GM23248 (cell line): ENCODE measurements around the gene STK16.

Source experiments
- EZH2 ChIP-seq: fragments of 200-600 bp; sonication (generic); IDR thresholded peaks from 2 replicates; pipeline ENCODE4 v1.6.1; 2018; ENCODE audit warnings: antibody characterized with exemption, mild to moderate bottlenecking; ENCODE audit not compliant: insufficient read depth, poor library complexity, severe bottlenecking
- EZH2phosphoT487 ChIP-seq: fragments of 200-600 bp; sonication (generic); IDR thresholded peaks from 2 replicates; pipeline ENCODE4 v1.6.1; 2018; ENCODE audit warnings: antibody characterized with exemption, moderate library complexity, mild to moderate bottlenecking, low read depth; ENCODE audit not compliant: insufficient read depth

DNA sequence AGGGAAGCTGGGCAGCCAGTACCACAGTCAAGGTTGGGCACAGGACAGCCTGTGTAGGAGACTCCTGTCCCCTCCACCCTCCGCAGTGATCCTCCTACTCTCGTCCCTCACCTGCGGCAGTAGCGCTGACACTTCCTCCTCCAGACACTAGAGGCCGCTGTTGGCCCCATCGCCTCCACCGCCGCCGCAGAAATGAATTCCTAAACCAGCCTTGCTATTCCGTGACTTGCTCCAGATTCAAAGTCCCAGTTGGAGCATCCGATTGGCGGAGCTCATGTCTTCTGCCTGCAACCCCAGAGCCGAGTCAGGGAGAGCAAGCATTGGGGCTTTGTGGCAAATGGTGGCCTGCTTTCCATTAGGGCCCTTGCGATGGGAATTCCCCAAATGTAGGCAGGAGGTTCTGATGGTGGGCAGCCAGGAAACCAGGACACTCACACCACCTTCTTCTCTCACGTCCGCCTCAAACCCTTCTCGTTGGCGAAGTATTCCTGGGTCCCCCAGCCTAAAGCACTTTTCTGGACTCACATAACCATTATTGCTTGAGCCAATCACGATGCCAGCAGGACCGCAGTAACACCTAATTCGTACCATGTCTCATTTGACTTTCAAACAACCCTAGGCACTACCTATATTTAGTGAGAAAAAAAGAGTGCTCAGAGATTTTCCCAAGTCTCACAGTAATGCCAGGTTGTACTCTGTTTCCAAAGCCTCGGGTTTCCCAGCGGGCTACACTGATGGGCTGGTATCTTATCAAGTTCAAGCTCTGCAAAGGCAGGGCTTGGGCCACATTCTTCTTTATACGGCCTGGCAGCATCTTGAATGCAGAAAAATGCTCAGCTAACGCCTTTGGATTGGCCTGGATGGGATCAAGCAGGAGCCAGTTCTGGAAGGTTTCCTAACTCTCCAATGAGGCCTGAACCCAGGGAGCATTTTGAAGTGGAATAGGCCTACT is 32.7 kb downstream of the STK16 start:
- TF ChIP-seq EZH2phosphoT487: no peak
- no peak for TF ChIP-seq EZH2
